Activated naive CD8-positive, alpha-beta T cell (primary cell): ENCODE data around the gene NUPR1.
"Not testable (repeated sequence)": the region's sequence is repeated elsewhere in the genome, so short reads cannot be mapped to it uniquely, and the experiment has no call there.

Experiments
- H3K27ac Mint-ChIP-seq: one replicate; pipeline ENCODE4 v1.8.0; 2021; ENCODE audit warnings: mixed read lengths
- H3K27me3 Mint-ChIP-seq: one replicate; pipeline ENCODE4 v1.8.0; 2021; ENCODE audit warnings: mixed read lengths
- H3K36me3 Mint-ChIP-seq: one replicate; pipeline ENCODE4 v1.8.0; 2021; ENCODE audit warnings: mixed read lengths
- H3K4me1 Mint-ChIP-seq: one replicate; pipeline ENCODE4 v1.8.0; 2021; ENCODE audit warnings: low read depth, mixed read lengths
- H3K4me3 Mint-ChIP-seq: one replicate; pipeline ENCODE4 v1.8.0; 2021; ENCODE audit warnings: mild to moderate bottlenecking, mixed read lengths
- H3K9me3 Mint-ChIP-seq: one replicate; pipeline ENCODE4 v1.8.0; 2021; ENCODE audit warnings: low read depth, mixed read lengths

Gene NUPR1

GRCh38 chr16:28499854-28500253 is 38.9 kb downstream of the NUPR1 start:
- no peaks in the 10 kb centered on the region for H3K27me3 Mint-ChIP-seq
- no peak overlapping the region for H3K4me3 Mint-ChIP-seq
- H3K36me3 Mint-ChIP-seq = no peaks in the 10 kb centered on the region
- peaks cover 22% of the 10 kb centered on the region for H3K4me1 Mint-ChIP-seq
- no peak overlapping the region for H3K27ac Mint-ChIP-seq
- no peaks in the 10 kb centered on the region for H3K9me3 Mint-ChIP-seq

- no peaks in the 10 kb centered on the region for H3K36me3 Mint-ChIP-seq
- H3K9me3 Mint-ChIP-seq = no peaks in the 10 kb centered on the region
- H3K27ac Mint-ChIP-seq = no peak overlapping the region
- H3K4me3 Mint-ChIP-seq = no peak overlapping the region
- peaks cover 33% of the 10 kb centered on the region for H3K4me1 Mint-ChIP-seq
- H3K27me3 Mint-ChIP-seq = no peaks in the 10 kb centered on the region
Measured at GRCh38 chr16:28498666-28499381, 40.0 kb downstream of the NUPR1 start.

GRCh38 chr16:28497861-28498599 is 40.7 kb downstream of the NUPR1 start:
- no peak overlapping the region for H3K27ac Mint-ChIP-seq
- H3K4me1 Mint-ChIP-seq = peaks cover 41% of the 10 kb centered on the region
- H3K4me3 Mint-ChIP-seq = no peak overlapping the region
- no peaks in the 10 kb centered on the region for H3K36me3 Mint-ChIP-seq
- H3K27me3 Mint-ChIP-seq = no peaks in the 10 kb centered on the region
- H3K9me3 Mint-ChIP-seq = no peaks in the 10 kb centered on the region

GRCh38 chr16:28497386-28497785 is 41.4 kb downstream of the NUPR1 start:
- Mint-ChIP-seq H3K4me3 (no peak overlapping the region), H3K36me3 (no peaks in the 10 kb centered on the region), H3K27ac (no peak overlapping the region), H3K27me3 (no peaks in the 10 kb centered on the region), H3K9me3 (no peaks in the 10 kb centered on the region), H3K4me1 (peaks cover 44% of the 10 kb centered on the region)

GRCh38 chr16:28496844-28497243 is 41.9 kb downstream of the NUPR1 start:
- Mint-ChIP-seq H3K4me3 (no peak overlapping the region), H3K4me1 (peaks cover 49% of the 10 kb centered on the region), H3K27ac (peak overlapping the region; percentile 95), H3K36me3 (no peaks in the 10 kb centered on the region), H3K27me3 (no peaks in the 10 kb centered on the region), H3K9me3 (no peaks in the 10 kb centered on the region)

- Mint-ChIP-seq H3K4me3 (peak overlapping the region; percentile 86), H3K27ac (peak overlapping the region; percentile 95), H3K4me1 (peaks cover 50% of the 10 kb centered on the region), H3K27me3 (no peaks in the 10 kb centered on the region), H3K36me3 (no peaks in the 10 kb centered on the region), H3K9me3 (no peaks in the 10 kb centered on the region)
Measured at GRCh38 chr16:28495795-28496749, 42.7 kb downstream of the NUPR1 start.

GRCh38 chr16:28495098-28495793 is 43.5 kb downstream of the NUPR1 start:
- peak overlapping the region; percentile 86 for H3K4me3 Mint-ChIP-seq
- H3K36me3 Mint-ChIP-seq = no peaks in the 10 kb centered on the region
- H3K9me3 Mint-ChIP-seq = no peaks in the 10 kb centered on the region
- peaks cover 47% of the 10 kb centered on the region for H3K4me1 Mint-ChIP-seq
- H3K27ac Mint-ChIP-seq = peak overlapping the region; percentile 95
- H3K27me3 Mint-ChIP-seq = no peaks in the 10 kb centered on the region

GRCh38 chr16:28494121-28494851 is 44.5 kb downstream of the NUPR1 start, which contains the start of gene APOBR:
APOBR (plus strand) TSS chr16:28494643; CDS start chr16:28494682, 39 bp downstream.
- Mint-ChIP-seq H3K36me3 (no peaks in the 10 kb centered on the region), H3K4me3 (peak within 1 kb of the TSS; percentile 86), H3K4me1 (peaks cover 48% of the 10 kb centered on the region), H3K9me3 (no peaks in the 10 kb centered on the region), H3K27ac (peak within 1 kb of the TSS; percentile 95), H3K27me3 (no peaks in the 10 kb centered on the region)

GRCh38 chr16:28492511-28492910 is 46.3 kb downstream of the NUPR1 start:
- peaks cover 58% of the 10 kb centered on the region for H3K4me1 Mint-ChIP-seq
- H3K9me3 Mint-ChIP-seq = no peaks in the 10 kb centered on the region
- H3K36me3 Mint-ChIP-seq = no peaks in the 10 kb centered on the region
- H3K27ac Mint-ChIP-seq = peak overlapping the region; percentile 100
- no peaks in the 10 kb centered on the region for H3K27me3 Mint-ChIP-seq
- H3K4me3 Mint-ChIP-seq = peak overlapping the region; percentile 95

- Mint-ChIP-seq H3K27ac (peak within 1 kb of the TSS; percentile 100), H3K27me3 (no peaks in the 10 kb centered on the region), H3K9me3 (no peaks in the 10 kb centered on the region), H3K4me3 (peak within 1 kb of the TSS; percentile 95), H3K4me1 (peaks cover 60% of the 10 kb centered on the region), H3K36me3 (no peaks in the 10 kb centered on the region)
Measured at GRCh38 chr16:28491970-28492474, 46.8 kb downstream of the NUPR1 start, which contains the start of gene CLN3. CLN3 (minus strand) TSS chr16:28492074; CDS start chr16:28491759, 315 bp downstream.

- H3K27me3 Mint-ChIP-seq = no peaks in the 10 kb centered on the region
- no peaks in the 10 kb centered on the region for H3K9me3 Mint-ChIP-seq
- H3K4me3 Mint-ChIP-seq = peak overlapping the region; percentile 95
- no peaks in the 10 kb centered on the region for H3K36me3 Mint-ChIP-seq
- H3K4me1 Mint-ChIP-seq = peaks cover 55% of the 10 kb centered on the region
- H3K27ac Mint-ChIP-seq = peak overlapping the region; percentile 100
Measured at GRCh38 chr16:28491230-28491969, 47.4 kb downstream of the NUPR1 start.

- no peaks in the 10 kb centered on the region for H3K36me3 Mint-ChIP-seq
- no peaks in the 10 kb centered on the region for H3K27me3 Mint-ChIP-seq
- peaks cover 14% of the 10 kb centered on the region for H3K4me1 Mint-ChIP-seq
- no peak overlapping the region for H3K27ac Mint-ChIP-seq
- no peak overlapping the region for H3K4me3 Mint-ChIP-seq
- H3K9me3 Mint-ChIP-seq = no peaks in the 10 kb centered on the region
Measured at GRCh38 chr16:28486266-28486665, 52.5 kb downstream of the NUPR1 start.

- H3K9me3 Mint-ChIP-seq, H3K36me3 Mint-ChIP-seq, H3K4me1 Mint-ChIP-seq, H3K27ac Mint-ChIP-seq, H3K27me3 Mint-ChIP-seq, H3K4me3 Mint-ChIP-seq: not testable (repeated sequence)
Measured at GRCh38 chr16:28483361-28483760, 55.4 kb downstream of the NUPR1 start.
